GM23338 (cell line): ENCODE data around the gene APOL1. TPM values are rescaled to one million over a fixed set of nuclear protein-coding genes. Genes with fewer than 3 reads are reported as not detected.

ENCODE experiments used
- POLR2AphosphoS5 ChIP-seq: IDR thresholded peaks from 2 replicates; pipeline ENCODE4 v1.6.1; 2016; ENCODE audit warnings: antibody characterized with exemption, low read depth
- ZNF462 ChIP-seq: fragments of 250-450 bp; sonication (Bioruptor Pico); IDR thresholded peaks from 2 replicates; pipeline ENCODE4 v1.5.0; 2020; ENCODE audit warnings: mild to moderate bottlenecking, moderate library complexity
- microRNA-seq: library from miRNA; unstranded; fragments of <30 nt; microRNA quantifications from one replicate; pipeline ENCODE4, GENCODE V29; 2017
- polyA plus RNA-seq: library from polyadenylated mRNA; unstranded; fragments of >200 nt; fragmentation: Nextera tagmentation; extraction: Ambion mirVana; gene quantifications from 2 replicates; pipeline ENCODE4 v1.2.1, GENCODE V29; 2016
- small RNA-seq: library from RNA; depleted of rRNA; stranded (forward); fragments of <200 nt; gene quantifications from one replicate; pipeline ENCODE3, GENCODE V24; 2014; ENCODE audit warnings: low replicate concordance
- total RNA-seq: library from RNA; depleted of rRNA; stranded (reverse); fragments of >200 nt; shearing (Covaris generic); gene quantifications from 2 replicates; pipeline ENCODE4 v1.2.3, GENCODE V29; 2014; rRNA removed

The APOL1 gene
- total and polyA plus RNA-seq, 2 experiments from 2014 or later: 0.11 TPM; not detected in 1

GRCh38 chr22:36316419-36316818, 63.5 kb downstream of the APOL1 start (continued):
- TF ChIP-seq ZNF462 (CRISPR knock-in tag): no peak
- TF ChIP-seq POLR2AphosphoS5: no peak

Small RNA genes within 50 kb of the gene (microRNA-seq; reads per million reads assigned to microRNA genes)
- gene MIR6819: not detected

Small RNA genes within 50 kb of the gene (small RNA-seq; reads per million reads assigned to genes)
- not detected for gene MIR6819

Other genes with a start within 250 kb of the APOL1 start
- 130 and 131 TPM in 2 replicates for gene RBFOX2, start 224.3 kb upstream of the APOL1 start, total RNA-seq
- gene RBFOX2, start 224.3 kb upstream of the APOL1 start, polyA plus RNA-seq: 84.8 and 88.8 TPM in 2 replicates
- gene APOL3, start 92.4 kb upstream of the APOL1 start, total RNA-seq: not detected in 2 replicates
- not detected in 2 replicates for gene APOL3, start 92.4 kb upstream of the APOL1 start, polyA plus RNA-seq
- not detected in 2 replicates for gene APOL4, start 51.3 kb upstream of the APOL1 start, total RNA-seq
- gene APOL4, start 51.3 kb upstream of the APOL1 start, polyA plus RNA-seq: not detected in 2 replicates
- gene APOL2, start 13.6 kb upstream of the APOL1 start, total RNA-seq: 10.4 and 12.4 TPM in 2 replicates
- gene APOL2, start 13.6 kb upstream of the APOL1 start, polyA plus RNA-seq: 4.9 and 5.5 TPM in 2 replicates
- gene MYH9, start 134.8 kb downstream of the APOL1 start, total RNA-seq: 204 and 233 TPM in 2 replicates
- gene MYH9, start 134.8 kb downstream of the APOL1 start, polyA plus RNA-seq: 55.4 and 58.4 TPM in 2 replicates
- gene TXN2, start 228.5 kb downstream of the APOL1 start, total RNA-seq: 21.6 and 23.0 TPM in 2 replicates
- 50.3 and 55.6 TPM in 2 replicates for gene TXN2, start 228.5 kb downstream of the APOL1 start, polyA plus RNA-seq